ENCODE data around the gene TMEM184A. TPM values are rescaled to one million over a fixed set of nuclear protein-coding genes. Genes with fewer than 3 reads are reported as not detected.

The TMEM184A gene
- polyA plus RNA-seq, 5 donors, result 1.0 to 2.6 (median 2.3) TPM

- no peak for DNase-seq
These were observed 12.0 kb upstream of the TMEM184A start for GRCh38 chr7:1567896-1568510.

- DNase-seq, result no peak
These were observed 11.2 kb upstream of the TMEM184A start for GRCh38 chr7:1567049-1567771.

GRCh38 chr7:1566687-1567048 is 10.7 kb upstream of the TMEM184A start:
- no peak for DNase-seq

GRCh38 chr7:1564603-1565022 is 8.6 kb upstream of the TMEM184A start:
- no peak for DNase-seq

- DNase-seq, result no peak
These were observed 8.1 kb upstream of the TMEM184A start for GRCh38 chr7:1563981-1564602.

GRCh38 chr7:1562597-1563051 is 6.6 kb upstream of the TMEM184A start:
- no peak for DNase-seq

GRCh38 chr7:1562116-1562515 is 6.1 kb upstream of the TMEM184A start:
- DNase-seq, result no peak

- DNase-seq, result no peak
These were observed 5.3 kb upstream of the TMEM184A start for GRCh38 chr7:1561036-1561940.

GRCh38 chr7:1560620-1561031 is 4.6 kb upstream of the TMEM184A start:
- DNase-seq, result no peak

- DNase-seq, result no peak
These were observed 3.9 kb upstream of the TMEM184A start for GRCh38 chr7:1559626-1560590.

GRCh38 chr7:1558841-1559625 is 3.0 kb upstream of the TMEM184A start:
- DNase-seq, result no peak

- DNase-seq, result no peak
These were observed 2.3 kb upstream of the TMEM184A start for GRCh38 chr7:1558181-1558811.

- no peak for DNase-seq
These were observed 1.8 kb upstream of the TMEM184A start for GRCh38 chr7:1557771-1558170.

- DNase-seq, result no peak
These were observed 1.0 kb upstream of the TMEM184A start for GRCh38 chr7:1557006-1557405.

GRCh38 chr7:1555046-1555812 is 776 bp downstream of the TMEM184A start:
- no peak for DNase-seq

GRCh38 chr7:1554333-1555045 is 1.5 kb downstream of the TMEM184A start:
- no peak for DNase-seq

- DNase-seq, result no peak
These were observed 2.3 kb downstream of the TMEM184A start for GRCh38 chr7:1553512-1554210.
